IMR-90 (cell line): ENCODE results near the gene MMP20.

Experiments used
- CHD1 ChIP-seq: IDR thresholded peaks from 2 replicates; pipeline ENCODE4 v1.6.1; 2012; ENCODE audit warnings: low read depth, low read length, improper control_type of control experiment
- CTCF ChIP-seq: conservative IDR thresholded peaks from 2 replicates; pipeline ENCODE4 v1.5.1; 2012; ENCODE audit warnings: mild to moderate bottlenecking, low read depth, low read length, improper control_type of control experiment
- ELK1 ChIP-seq: fragments of 150-350 bp; IDR thresholded peaks from 2 replicates; pipeline ENCODE4 v1.6.1; 2016; ENCODE audit warnings: low read depth, mild to moderate bottlenecking, low read length, moderate library complexity, borderline replicate concordance
- FOS ChIP-seq: fragments of 150-350 bp; IDR thresholded peaks from 2 replicates; pipeline ENCODE4 v1.6.1; 2016; ENCODE audit warnings: low read depth, low read length
- MAFK ChIP-seq: IDR thresholded peaks from 2 replicates; pipeline ENCODE4 v1.6.1; 2012; ENCODE audit warnings: low read depth, low read length, improper control_type of control experiment
- MXI1 ChIP-seq: IDR thresholded peaks from 2 replicates; pipeline ENCODE4 v1.6.1; 2012; ENCODE audit warnings: low read depth, mild to moderate bottlenecking, low read length, moderate library complexity, borderline replicate concordance
- NFE2L2 ChIP-seq: fragments of 150-350 bp; IDR thresholded peaks from 2 replicates; pipeline ENCODE4 v1.6.1; 2016; ENCODE audit warnings: low read depth, mild to moderate bottlenecking, low read length
- POLR2A ChIP-seq: IDR thresholded peaks from 2 replicates; pipeline ENCODE4 v1.6.1; 2012; ENCODE audit warnings: mild to moderate bottlenecking, low read depth, low read length
- RAD21 ChIP-seq: IDR thresholded peaks from 2 replicates; pipeline ENCODE4 v1.6.1; 2012; ENCODE audit warnings: low read length, improper control_type of control experiment
- RCOR1 ChIP-seq: IDR thresholded peaks from 2 replicates; pipeline ENCODE4 v1.6.1; 2012; ENCODE audit warnings: mild to moderate bottlenecking, low read length, improper control_type of control experiment; ENCODE audit not compliant: insufficient replicate concordance
- RFX5 ChIP-seq: IDR thresholded peaks from 2 replicates; pipeline ENCODE4 v1.8.0; 2012; ENCODE audit warnings: low read depth, mild to moderate bottlenecking, low read length, moderate library complexity
- SMC3 ChIP-seq: fragments of 150-350 bp; IDR thresholded peaks from 2 replicates; pipeline ENCODE4 v1.6.1; 2016; ENCODE audit warnings: low read depth, mild to moderate bottlenecking, antibody characterized with exemption, low read length, moderate library complexity
- USF2 ChIP-seq: fragments of 150-350 bp; IDR thresholded peaks from 2 replicates; pipeline ENCODE4 v1.6.1; 2017; ENCODE audit warnings: mild to moderate bottlenecking, antibody characterized with exemption, low read length, low read depth

GRCh38 chr11:102577182-102577581, 48.0 kb downstream of the MMP20 start:
- TF ChIP-seq CTCF (no peak), POLR2A (no peak), USF2 (no peak), RAD21 (no peak), ELK1 (no peak), SMC3 (no peak), MAFK (no peak), NFE2L2 (no peak), RCOR1 (no peak), MXI1 (no peak), RFX5 (no peak), FOS (no peak), CHD1 (no peak)
